ENCODE data around the gene RUNX1.

The RUNX1 gene

DNA sequence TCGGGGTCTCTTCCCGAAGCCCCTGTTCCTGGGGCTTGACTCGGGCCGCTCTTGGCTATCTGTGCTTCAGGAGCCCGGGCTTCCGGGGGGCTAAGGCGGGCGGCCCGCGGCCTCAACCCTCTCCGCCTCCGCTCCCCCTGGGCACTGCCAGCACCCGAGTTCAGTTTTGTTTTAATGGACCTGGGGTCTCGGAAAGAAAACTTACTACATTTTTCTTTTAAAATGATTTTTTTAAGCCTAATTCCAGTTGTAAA, 158.7 kb downstream of the RUNX1 start:
- TF ChIP-seq, protein P1, sequence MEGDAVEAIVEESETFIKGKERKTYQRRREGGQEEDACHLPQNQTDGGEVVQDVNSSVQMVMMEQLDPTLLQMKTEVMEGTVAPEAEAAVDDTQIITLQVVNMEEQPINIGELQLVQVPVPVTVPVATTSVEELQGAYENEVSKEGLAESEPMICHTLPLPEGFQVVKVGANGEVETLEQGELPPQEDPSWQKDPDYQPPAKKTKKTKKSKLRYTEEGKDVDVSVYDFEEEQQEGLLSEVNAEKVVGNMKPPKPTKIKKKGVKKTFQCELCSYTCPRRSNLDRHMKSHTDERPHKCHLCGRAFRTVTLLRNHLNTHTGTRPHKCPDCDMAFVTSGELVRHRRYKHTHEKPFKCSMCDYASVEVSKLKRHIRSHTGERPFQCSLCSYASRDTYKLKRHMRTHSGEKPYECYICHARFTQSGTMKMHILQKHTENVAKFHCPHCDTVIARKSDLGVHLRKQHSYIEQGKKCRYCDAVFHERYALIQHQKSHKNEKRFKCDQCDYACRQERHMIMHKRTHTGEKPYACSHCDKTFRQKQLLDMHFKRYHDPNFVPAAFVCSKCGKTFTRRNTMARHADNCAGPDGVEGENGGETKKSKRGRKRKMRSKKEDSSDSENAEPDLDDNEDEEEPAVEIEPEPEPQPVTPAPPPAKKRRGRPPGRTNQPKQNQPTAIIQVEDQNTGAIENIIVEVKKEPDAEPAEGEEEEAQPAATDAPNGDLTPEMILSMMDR (IDR thresholded peaks at IDR 0.05; ENCODE audit: control insufficient read depth, insufficient read depth, low read depth, low read length, missing control alignments): no peak
- DNase-seq (ENCODE audit: low read depth): no peak
- peak overlapping the region; percentile 57 for H3K4me3 ChIP-seq (ENCODE audit: control insufficient read depth, low read depth, low read length)

- DNase-seq (ENCODE audit: low read depth): no peak
- H3K4me3 ChIP-seq (ENCODE audit: control insufficient read depth, low read depth, low read length): peak overlapping the region; percentile 57
- TF ChIP-seq, protein P1 (IDR thresholded peaks at IDR 0.05; ENCODE audit: control insufficient read depth, insufficient read depth, low read depth, low read length, missing control alignments): peak; percentile 41
Measured at GRCh38 chr21:34889676-34890469, 159.2 kb downstream of the RUNX1 start.

DNA sequence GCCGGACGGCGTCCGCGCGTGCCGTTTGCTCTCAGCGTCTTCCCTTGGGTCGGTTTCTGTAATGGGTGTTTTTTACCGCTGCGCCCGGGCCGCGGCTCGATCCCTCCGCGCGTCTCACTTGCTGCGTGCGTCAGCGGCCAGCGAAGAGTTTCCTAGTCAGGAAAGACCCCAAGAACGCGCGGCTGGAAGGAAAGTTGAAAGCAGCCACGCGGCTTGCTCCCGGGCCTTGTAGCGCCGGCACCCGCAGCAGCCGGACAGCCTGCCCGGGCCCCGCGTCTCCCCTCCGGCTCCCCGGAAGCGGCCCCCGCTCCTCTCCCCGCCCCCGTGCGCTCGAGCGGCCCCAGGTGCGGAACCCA, 159.8 kb downstream of the RUNX1 start:
- TF ChIP-seq, protein P1 (IDR thresholded peaks at IDR 0.05; ENCODE audit: control insufficient read depth, insufficient read depth, low read depth, low read length, missing control alignments): no peak
- H3K4me3 ChIP-seq (ENCODE audit: control insufficient read depth, low read depth, low read length): peak overlapping the region; percentile 57
- no peak for DNase-seq (ENCODE audit: low read depth)

DNA sequence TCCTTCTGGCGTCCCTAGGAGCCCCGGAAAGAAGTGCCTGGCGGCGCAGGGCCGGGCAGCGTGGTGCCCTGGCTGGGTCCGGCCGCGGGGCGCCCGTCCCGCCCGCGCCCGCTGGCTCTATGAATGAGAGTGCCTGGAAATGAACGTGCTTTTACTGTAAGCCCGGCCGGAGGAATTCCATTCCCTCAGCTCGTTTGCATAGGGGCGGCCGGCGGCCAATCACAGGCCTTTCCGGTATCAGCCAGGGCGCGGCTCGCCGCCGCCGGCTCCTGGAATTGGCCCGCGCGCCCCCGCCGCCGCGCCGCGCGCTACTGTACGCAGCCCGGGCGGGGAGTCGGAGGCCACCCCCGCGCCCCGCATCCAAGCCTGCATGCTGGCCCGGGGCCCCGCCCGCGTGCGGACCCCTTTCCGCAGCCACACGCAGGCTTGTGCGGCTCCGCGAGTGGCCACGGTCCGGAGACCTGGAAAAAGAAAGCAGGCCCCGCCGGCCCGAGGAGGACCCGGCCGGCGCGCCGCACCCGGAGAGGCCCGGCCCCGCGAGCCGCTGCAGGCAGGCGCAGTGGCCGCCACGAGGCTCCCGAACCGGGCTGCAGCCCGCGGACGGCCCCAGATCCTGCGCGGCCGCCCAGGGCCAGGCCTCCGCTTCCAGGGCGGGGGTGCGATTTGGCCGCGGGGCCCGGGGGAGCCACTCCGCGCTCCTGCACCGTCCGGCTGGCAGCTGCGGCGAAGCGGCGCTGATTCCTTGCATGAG, 160.4 kb downstream of the RUNX1 start:
- peak; percentile 86 for DNase-seq (ENCODE audit: low read depth)
- TF ChIP-seq, protein P1 (IDR thresholded peaks at IDR 0.05; ENCODE audit: control insufficient read depth, insufficient read depth, low read depth, low read length, missing control alignments): no peak
- peak overlapping the region; percentile 85 for H3K4me3 ChIP-seq (ENCODE audit: control insufficient read depth, low read depth, low read length)

- DNase-seq (ENCODE audit: low read depth): peak; percentile 93
Measured at GRCh38 chr21:34887725-34888568, 161.2 kb downstream of the RUNX1 start.

GRCh38 chr21:34887105-34887442, 162.0 kb downstream of the RUNX1 start:
- peak overlapping the region; percentile 85 for H3K4me3 ChIP-seq (ENCODE audit: control insufficient read depth, low read depth, low read length)
- TF ChIP-seq, protein P1 (IDR thresholded peaks at IDR 0.05; ENCODE audit: control insufficient read depth, insufficient read depth, low read depth, low read length, missing control alignments): no peak
- DNase-seq (ENCODE audit: low read depth): no peak

More at GRCh38 chr21:34887725-34888568, 161.2 kb downstream of the RUNX1 start:
- TF ChIP-seq, protein P1 (IDR thresholded peaks at IDR 0.05; ENCODE audit: control insufficient read depth, insufficient read depth, low read depth, low read length, missing control alignments): no peak
- peak overlapping the region; percentile 85 for H3K4me3 ChIP-seq (ENCODE audit: control insufficient read depth, low read depth, low read length)

All from AG09309 (cell line).